Endothelial cell of umbilical vein (primary cell): ENCODE results near the gene ZNF598. TPM values are rescaled to one million over a fixed set of nuclear protein-coding genes. Genes with fewer than 3 reads are reported as not detected.

Experiments used
- BruUV-seq: library from RNA; stranded (reverse); fragments of 400-500 nt; replicated peaks from 2 replicates; lab custom pipeline; 2021; lab: Mats Ljungman, UMichigan
- CTCF ChIA-PET: fragments of 300-600, 350-600 bp; sonication (Branson Sonifier 250); formaldehyde crosslinking; loops from one replicate; lab custom pipeline; 2021; ENCODE audit warnings: antibody characterized with exemption, inconsistent platforms; lab: Charles Lee
- POLR2A ChIA-PET: fragments of 300-600, 350-600 bp; sonication (Branson Sonifier 250); formaldehyde crosslinking; loops from one replicate; lab custom pipeline; 2021; ENCODE audit warnings: antibody characterized with exemption, inconsistent platforms; lab: Charles Lee
- DNase-seq: peaks from one replicate; pipeline ENCODE4 v3.0.0-alpha.2; 2011; ENCODE audit warnings: low read depth, low spot score
- FAIRE-seq: peaks from 2 replicates; lab custom pipeline; 2011; peaks lifted over from hg19 to GRCh38; lab: Jason Lieb, UNC
- H2AFZ ChIP-seq: 2 replicates; pipeline ENCODE4 v1.6.0; 2012; ENCODE audit warnings: low read depth, low read length, control low read depth, inconsistent platforms
- H3K27ac ChIP-seq: 2 replicates; pipeline ENCODE4 v1.5.1; 2011; ENCODE audit warnings: low read depth, mild to moderate bottlenecking, control low read depth, low read length, moderate library complexity; ENCODE audit not compliant: insufficient read depth
- H3K27me3 ChIP-seq, 2 experiments: 2 replicates each; pipeline versions ENCODE4 v1.6.0 to v1.6.1; 2011; ENCODE audit warnings: low read length in 2 of 2, mixed read lengths in 1 of 2; ENCODE audit not compliant: control insufficient read depth in 2 of 2, insufficient read depth in 2 of 2
- H3K36me3 ChIP-seq, 2 experiments: 2 replicates in 1 of 2; 3 replicates in 1 of 2; pipeline ENCODE4 v1.5.1; 2011; ENCODE audit warnings: low read length in 2 of 2, mild to moderate bottlenecking in 1 of 2, moderate library complexity in 1 of 2; ENCODE audit not compliant: control insufficient read depth in 2 of 2, insufficient read depth in 2 of 2; ENCODE audit errors: extremely low read depth in 1 of 2
- H3K4me1 ChIP-seq: 3 replicates; pipeline ENCODE4 v1.5.1; 2011; ENCODE audit warnings: mild to moderate bottlenecking, low read length; ENCODE audit not compliant: control insufficient read depth, insufficient read depth; ENCODE audit errors: extremely low read depth
- H3K4me2 ChIP-seq: 2 replicates; pipeline ENCODE4 v1.6.1; 2011; ENCODE audit warnings: low read length, control low read depth, mixed read lengths; ENCODE audit not compliant: insufficient read depth
- H3K4me3 ChIP-seq, 3 experiments: fragments of 200-600 bp in 1 of 3; sonication (generic), shearing (Covaris generic) in 1 of 3; replicated peaks in 1 of 3; 2 replicates each; pipeline ENCODE4 v1.5.1; 2011 to 2016; ENCODE audit warnings: control low read depth in 3 of 3, low read length in 3 of 3, mild to moderate bottlenecking in 2 of 3, inconsistent platforms in 1 of 3, low read depth in 1 of 3, moderate library complexity in 1 of 3; ENCODE audit not compliant: insufficient read depth in 1 of 3
- H3K79me2 ChIP-seq: 2 replicates; pipeline ENCODE4 v1.6.0; 2012; ENCODE audit warnings: low read length, inconsistent platforms; ENCODE audit not compliant: control insufficient read depth, insufficient read depth
- H3K9ac ChIP-seq: replicated peaks from 2 replicates; pipeline ENCODE3; 2011; ENCODE audit warnings: low read length, control low read depth; ENCODE audit not compliant: insufficient read depth; ENCODE audit errors: extremely low read depth
- H3K9me1 ChIP-seq: replicated peaks from 3 replicates; pipeline ENCODE4 v1.6.0; 2011; ENCODE audit warnings: mild to moderate bottlenecking, low read length; ENCODE audit not compliant: control insufficient read depth, insufficient read depth; ENCODE audit errors: extremely low read depth
- H3K9me3 ChIP-seq: replicated peaks from 2 replicates; pipeline ENCODE4 v1.5.1; 2012; ENCODE audit warnings: low read length, inconsistent platforms; ENCODE audit not compliant: control insufficient read depth, insufficient read depth
- H4K20me1 ChIP-seq: replicated peaks from 2 replicates; pipeline ENCODE3; 2011; ENCODE audit warnings: mild to moderate bottlenecking, low read length; ENCODE audit not compliant: control insufficient read depth, insufficient read depth; ENCODE audit errors: extremely low read depth
- CTCF ChIP-seq, 2 donors: IDR thresholded peaks; 1 replicate in 1 of 2; 2 replicates in 1 of 2; pipeline ENCODE4 v1.5.1; 2011; ENCODE audit warnings: low read length in 2 of 2, mild to moderate bottlenecking in 2 of 2, moderate library complexity in 2 of 2, control low read depth in 1 of 2, inconsistent platforms in 1 of 2, low read depth in 1 of 2; ENCODE audit not compliant: insufficient read depth in 1 of 2; ENCODE audit errors: extremely low read depth in 1 of 2
- EZH2 ChIP-seq: IDR thresholded peaks from 2 replicates; pipeline ENCODE4 v1.6.1; 2012; ENCODE audit warnings: borderline replicate concordance, low read depth, mild to moderate bottlenecking, moderate library complexity, low read length, inconsistent platforms; ENCODE audit not compliant: severe bottlenecking
- GATA2 ChIP-seq: IDR thresholded peaks from 2 replicates; pipeline ENCODE4 v1.7.0; 2011; ENCODE audit warnings: low read depth, mild to moderate bottlenecking, moderate library complexity, mixed read lengths, low read length; ENCODE audit not compliant: insufficient read length, insufficient read depth
- MYC ChIP-seq: IDR thresholded peaks from one replicate; pipeline ENCODE4 v1.6.1; 2011; ENCODE audit warnings: mild to moderate bottlenecking, low read depth, low read length
- dilution Hi-C: fragments of 300-500 bp; cut with MboI; formaldehyde crosslinking; loops from one replicate; pipeline ENCODE4 v1.15.0; 2019; ENCODE audit warnings: low sequenced_read_pairs; ENCODE audit not compliant: extremely low pct_ligation_motif_present
- intact Hi-C: fragments of 100-400 bp; cut with micrococcal nuclease; formaldehyde crosslinking; loops from one replicate; pipeline ENCODE4 v1.10.0; 2022
- polyA plus RNA-seq, 4 experiments: library from polyadenylated mRNA; depleted of rRNA in 3 of 4; stranded (reverse) in 3 of 4; unstranded in 1 of 4; fragments of >200 nt; gene quantifications; 2 replicates each; pipeline versions ENCODE4 v1.2.1 to v1.2.3, GENCODE V29; 2011 to 2012; ENCODE audit warnings: missing spikeins in 1 of 4
- total RNA-seq: library from RNA; stranded (reverse); gene quantifications from 2 replicates; pipeline ENCODE4 v1.2.3, GENCODE V29; 2021
- TF ChIP-seq, protein P1 (sequence below): IDR thresholded peaks from 2 replicates; pipeline ENCODE4 v1.6.1; 2011; ENCODE audit not compliant: insufficient read depth, insufficient read length

Gene ZNF598
- total and polyA plus RNA-seq, 2 donors (not counting 3 experiments of a cell fraction or from before 2014, with no cell fraction given): 43.3 to 67.0 TPM

- no TSS peak for BruUV-seq
- H3K4me2 ChIP-seq: peak overlapping the region; percentile 81
- H4K20me1 ChIP-seq: no peaks in the 10 kb centered on the region
- no peaks in the 10 kb centered on the region for H3K9me3 ChIP-seq
- H3K27ac ChIP-seq: peak overlapping the region; percentile 76
- peak overlapping the region; percentile 92 for H3K9ac ChIP-seq
- FAIRE-seq (no peak), DNase-seq (no peak)
- CTCF ChIA-PET: interaction anchor here (0.9 to 1.6 kb wide), 4 partner anchors 13 to 175 kb away, joined by 3 to 7 read pairs (median 4); partner anchors contain the start of gene GFER
- no peak for TF ChIP-seq CTCF (IDR thresholded peaks at IDR 0.05; ENCODE audit: extremely low read depth in 1 of 2, insufficient read depth in 1 of 2, low read depth in 1 of 2, low read length in 2 of 2)
- no peak for TF ChIP-seq GATA2
- TF ChIP-seq EZH2: no peak
- TF ChIP-seq, protein P1, sequence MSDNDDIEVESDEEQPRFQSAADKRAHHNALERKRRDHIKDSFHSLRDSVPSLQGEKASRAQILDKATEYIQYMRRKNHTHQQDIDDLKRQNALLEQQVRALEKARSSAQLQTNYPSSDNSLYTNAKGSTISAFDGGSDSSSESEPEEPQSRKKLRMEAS: no peak
- TF ChIP-seq MYC: no peak
- H2AFZ ChIP-seq: no peak overlapping the region
- dilution Hi-C loops: no loop called here
- peaks cover 24% of the 10 kb centered on the region for H3K4me1 ChIP-seq
- H3K27me3 ChIP-seq: no peaks in the 10 kb centered on the region
- peaks cover 40% of the 10 kb centered on the region for H3K79me2 ChIP-seq
- H3K4me3 ChIP-seq: peak overlapping the region; percentile 58 to 89 (median 71)
- H3K9me1 ChIP-seq: no peaks in the 10 kb centered on the region
- peaks cover 8 to 17% of the 10 kb centered on the region in 2 experiments for H3K36me3 ChIP-seq
- intact Hi-C loops: loop anchor here (2.0 kb wide), 1 partner anchor 43 kb away; the partner anchor contains the start of gene ZNF598
- POLR2A ChIA-PET: interaction anchor here (0.7 to 1.4 kb wide), 8 partner anchors 9 to 545 kb away, joined by 3 to 7 read pairs (median 4); partner anchors contain the start of genes NUBP2, SPSB3 and UQCC4
Observed at GRCh38 chr16:1965396-1966001, 44.1 kb downstream of the ZNF598 start.
